Activated CD4-positive, CD25-positive, alpha-beta regulatory T cell treated with anti-CD3 and anti-CD28 coated beads, Interleukin-2, amount 50 U/mL, for 72 hours (primary cell): ENCODE measurements around the gene TMEM229B.
"Not testable (repeated sequence)": the region's sequence is repeated elsewhere in the genome, so short reads cannot be mapped to it uniquely, and the experiment has no call there.

Source experiments
- DNase-seq: peaks from one replicate; pipeline ENCODE4 v3.0.0; 2021

TMEM229B gene

GRCh38 chr14:67483579-67484285, 4.8 kb downstream of the TMEM229B start:
- no peak for DNase-seq

DNA sequence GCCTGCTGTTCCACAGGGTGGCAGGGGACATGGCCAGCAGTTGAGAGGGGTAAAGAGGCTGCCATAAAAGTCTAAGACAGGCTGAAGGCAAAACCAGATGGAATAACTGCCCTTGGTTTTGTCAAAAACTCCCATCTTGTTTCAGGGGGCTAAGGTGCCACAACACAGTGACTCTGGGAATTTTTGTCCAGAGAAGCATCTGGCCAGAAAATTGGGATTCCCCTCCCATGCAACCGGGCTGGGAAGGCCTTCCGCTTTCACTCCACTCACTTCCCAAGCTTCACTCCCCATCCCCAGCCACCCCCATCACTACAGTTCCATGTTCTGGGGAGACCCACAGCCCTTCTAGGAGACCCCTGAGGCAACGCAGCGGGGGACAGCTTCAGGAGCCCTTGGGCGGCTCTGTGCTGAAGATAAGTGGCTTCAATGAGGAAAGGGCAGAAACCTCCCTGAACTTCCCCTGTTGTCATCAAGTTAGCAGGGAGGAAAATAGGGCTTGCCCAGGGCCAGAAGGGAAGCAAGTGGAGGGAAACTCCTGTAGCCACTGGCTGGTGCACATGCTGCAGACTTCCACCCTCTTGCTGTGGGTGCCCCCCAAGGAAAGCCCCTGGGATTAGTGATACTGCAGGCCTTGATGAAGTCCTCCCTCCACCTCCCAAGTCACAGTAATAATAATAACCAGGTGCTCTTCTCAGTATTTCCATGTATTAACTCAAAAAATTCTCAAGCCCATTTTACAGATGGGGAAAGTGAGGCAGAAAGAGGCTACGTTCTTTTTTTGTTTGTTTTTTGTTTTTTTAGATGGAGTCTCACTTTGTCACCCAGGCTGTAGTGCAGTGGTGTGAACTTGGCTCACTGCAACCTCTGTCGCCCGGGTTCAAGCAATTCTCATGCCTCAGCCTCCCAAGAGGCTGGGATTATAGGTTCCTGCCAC, 6.0 kb downstream of the TMEM229B start:
- DNase-seq = no peak

GRCh38 chr14:67480011-67480410, 8.5 kb downstream of the TMEM229B start:
- no peak for DNase-seq

- DNase-seq = no peak
These were observed 9.8 kb downstream of the TMEM229B start for GRCh38 chr14:67478800-67479084.

GRCh38 chr14:67477926-67478799, 10.4 kb downstream of the TMEM229B start:
- DNase-seq = no peak

- no peak for DNase-seq
These were observed 14.2 kb downstream of the TMEM229B start for GRCh38 chr14:67474366-67474765.

DNA sequence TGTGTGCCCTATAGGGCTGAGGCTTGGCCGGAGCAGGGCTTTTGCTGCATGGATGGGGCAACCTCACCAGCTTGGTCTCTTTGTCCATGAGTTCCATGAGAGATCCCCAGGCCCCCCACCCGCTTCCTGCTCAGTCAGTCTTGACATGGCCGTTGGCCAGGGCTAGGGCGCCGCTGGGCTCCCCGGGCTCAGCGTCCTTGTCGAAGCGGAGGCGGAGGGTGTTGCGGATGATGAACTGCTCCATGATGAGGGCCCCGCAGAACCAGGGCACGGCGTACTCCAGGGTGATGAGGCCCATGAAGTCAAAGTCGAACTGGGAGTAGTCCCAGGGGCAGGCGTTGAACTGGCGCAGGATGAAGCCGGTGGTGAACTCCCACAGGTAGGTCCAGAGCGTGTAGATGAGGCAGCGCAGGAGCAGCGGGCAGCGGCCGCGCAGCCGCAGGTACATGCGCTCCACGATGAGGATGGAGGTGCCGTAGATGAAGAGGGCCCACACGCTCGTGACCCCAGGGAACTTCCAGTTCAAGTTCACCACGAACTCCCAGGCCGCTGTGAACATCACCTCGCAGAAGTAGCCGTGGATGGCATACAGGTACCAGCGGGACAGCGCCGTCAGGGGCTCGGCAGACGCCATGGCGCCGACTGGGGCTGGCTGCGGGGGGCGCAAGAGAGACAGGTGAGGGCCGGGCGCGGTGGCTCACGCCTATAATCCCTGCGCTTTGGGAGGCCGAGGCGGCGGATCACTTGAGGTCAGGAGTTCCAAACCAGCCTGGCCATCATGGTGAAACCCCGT, 15.0 kb downstream of the TMEM229B start:
- DNase-seq = no peak

DNA sequence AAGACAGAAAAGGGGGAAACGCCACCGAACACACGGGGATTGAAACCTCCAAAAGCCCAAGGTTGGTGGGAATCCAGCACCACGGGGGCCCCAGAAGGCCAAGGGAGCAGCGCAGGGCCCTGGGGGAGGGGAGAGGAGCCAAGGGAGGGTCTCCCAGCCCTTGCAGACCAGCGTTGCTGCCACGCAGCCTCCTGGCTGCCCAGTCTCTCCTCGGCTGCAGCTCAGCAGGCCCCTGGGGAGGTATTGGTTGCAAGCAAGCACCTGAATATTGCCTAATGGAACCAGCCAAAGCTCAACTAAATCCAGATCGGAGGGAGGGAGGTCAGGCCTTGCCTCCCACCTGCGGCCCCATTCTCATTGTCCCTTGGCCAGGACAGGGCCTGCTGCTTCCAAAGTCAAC, 15.8 kb downstream of the TMEM229B start:
- DNase-seq = no peak

DNA sequence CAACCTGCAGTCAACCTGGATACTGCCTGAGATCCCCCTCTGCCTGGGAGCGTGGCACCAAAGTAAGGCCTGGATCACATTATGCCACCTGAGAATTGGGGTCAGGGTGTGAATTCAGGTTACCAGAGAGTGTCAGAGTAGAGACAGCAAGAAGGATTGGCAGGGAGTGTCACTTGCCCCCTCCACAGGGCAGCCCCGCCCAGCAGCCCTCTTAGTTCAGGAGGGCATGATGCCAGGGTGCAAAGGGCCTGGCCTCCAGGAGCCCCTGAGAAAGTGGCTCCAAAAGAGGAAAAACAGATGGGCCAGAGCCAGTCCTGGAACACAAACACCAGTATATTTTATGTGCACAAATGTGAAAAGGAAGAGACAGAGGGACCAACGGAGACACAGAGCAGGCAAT, 18.6 kb downstream of the TMEM229B start:
- no peak for DNase-seq

DNA sequence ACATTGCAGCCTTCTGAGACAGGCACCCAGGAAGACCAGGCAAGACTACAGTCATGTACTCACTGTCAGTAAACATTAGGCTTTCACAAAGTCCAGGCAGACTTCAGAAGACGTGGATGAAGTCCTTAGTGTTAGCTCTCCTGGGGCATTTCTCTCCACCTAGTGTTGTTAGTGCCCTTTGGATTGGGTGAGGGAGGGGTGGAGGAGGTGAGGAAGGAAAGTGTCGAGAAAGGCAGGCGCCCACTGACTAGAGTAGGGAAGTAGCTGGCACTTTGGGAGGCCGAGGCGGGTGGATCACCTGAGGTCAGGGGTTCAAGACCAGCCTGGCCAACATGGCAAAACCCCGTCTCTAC, 20.2 kb downstream of the TMEM229B start:
- DNase-seq = no peak

DNA sequence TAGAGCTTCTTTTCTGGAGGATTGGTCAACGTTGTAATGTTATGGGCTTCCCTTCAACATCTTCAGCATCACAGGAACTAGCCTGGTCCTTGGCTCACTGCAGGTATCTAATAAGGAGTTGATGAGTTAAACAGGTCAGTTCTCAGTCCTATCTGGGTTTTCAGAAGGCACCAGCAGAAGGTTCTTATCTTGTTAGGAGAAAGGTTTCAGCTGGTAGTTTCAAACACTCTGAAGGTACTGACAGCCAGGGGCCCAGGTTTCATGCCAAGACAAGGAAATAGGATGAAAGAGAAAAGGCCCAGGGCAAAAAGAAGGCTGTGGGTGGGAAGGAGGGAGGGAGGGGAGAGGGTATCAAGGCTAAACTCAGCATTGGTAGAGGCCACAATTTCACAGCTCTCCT, 21.4 kb downstream of the TMEM229B start:
- DNase-seq = no peak

DNA sequence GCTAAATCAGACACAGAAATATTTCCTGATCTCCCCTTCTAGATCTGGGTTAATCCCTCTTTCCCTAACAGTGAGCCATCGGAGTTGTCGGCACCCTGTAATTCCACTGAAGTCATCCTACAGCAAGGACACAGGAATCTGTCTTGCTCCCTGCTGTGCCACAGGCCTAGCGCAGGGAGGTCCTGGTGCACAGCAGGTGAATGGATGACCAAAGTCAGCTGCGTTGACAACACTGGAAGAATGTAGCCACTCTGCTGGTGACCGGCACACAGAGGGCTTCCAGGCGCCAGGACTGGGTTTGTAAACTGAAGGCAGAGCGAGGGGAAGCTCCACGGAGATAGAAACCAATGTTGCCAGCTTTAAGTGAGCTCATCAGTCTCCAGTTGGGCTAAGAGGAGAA, 23.6 kb downstream of the TMEM229B start:
- DNase-seq = no peak

DNA sequence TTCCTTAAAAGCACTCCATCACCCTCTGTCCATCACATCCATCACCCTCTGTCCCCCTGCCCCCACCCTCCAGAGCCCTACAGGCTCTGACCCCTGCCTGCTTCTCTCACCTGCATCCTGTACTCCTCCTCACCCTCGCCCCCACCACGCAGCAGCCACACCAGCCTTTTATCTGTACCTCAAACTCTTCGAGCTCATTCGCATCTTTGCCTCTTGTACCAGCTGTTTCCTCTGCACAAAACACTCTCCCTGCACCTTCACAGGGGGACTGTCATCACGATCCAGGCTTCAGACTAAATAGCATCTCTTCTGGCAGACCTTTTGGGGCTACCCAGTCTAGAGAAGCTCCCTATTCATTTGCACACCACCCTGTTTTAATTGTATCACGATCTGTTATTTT, 24.1 kb downstream of the TMEM229B start:
- no peak for DNase-seq

GRCh38 chr14:67463900-67464299, 24.6 kb downstream of the TMEM229B start:
- DNase-seq = no peak

DNA sequence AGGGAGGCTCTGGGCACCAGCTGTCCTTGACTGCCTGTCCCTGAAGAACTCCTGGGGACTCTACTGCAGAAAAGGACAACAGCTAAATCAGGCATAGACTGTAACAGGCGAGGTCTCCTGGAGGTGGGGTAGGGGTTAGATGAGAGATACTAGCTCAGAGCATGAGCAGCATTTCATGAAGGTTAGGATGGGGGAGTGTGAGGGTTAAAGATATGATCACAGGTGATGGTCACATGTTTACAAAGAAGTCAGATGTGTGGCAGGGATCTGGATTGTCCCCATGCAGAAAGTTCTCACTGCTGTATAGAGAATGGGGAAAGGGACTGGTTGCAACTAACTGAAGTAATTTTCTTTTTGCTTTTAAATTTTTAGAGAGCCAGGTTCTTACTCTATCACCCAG, 26.5 kb downstream of the TMEM229B start:
- DNase-seq = no peak

- DNase-seq = no peak
These were observed 27.1 kb downstream of the TMEM229B start for GRCh38 chr14:67461341-67461985.

DNA sequence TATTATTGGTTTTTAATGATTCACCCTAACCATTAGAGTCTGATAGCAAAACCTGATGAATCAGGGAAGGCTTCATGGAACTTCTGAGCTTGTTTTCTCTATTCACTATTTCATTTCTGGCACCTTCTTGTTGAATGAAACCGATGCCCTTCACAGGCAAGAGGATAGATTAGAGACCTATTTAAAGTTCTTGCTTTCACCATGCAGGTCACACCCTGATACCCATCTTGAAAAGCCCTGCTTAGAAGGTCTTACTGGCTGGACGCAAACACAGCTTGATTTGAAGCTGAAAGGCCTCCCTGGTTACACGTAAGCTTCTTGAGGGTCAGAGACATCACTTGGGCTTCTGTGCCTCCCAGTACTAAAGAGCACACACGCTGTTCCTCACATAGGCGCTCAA, 29.2 kb downstream of the TMEM229B start:
- no peak for DNase-seq

GRCh38 chr14:67457782-67458181, 30.7 kb downstream of the TMEM229B start:
- DNase-seq = no peak

DNA sequence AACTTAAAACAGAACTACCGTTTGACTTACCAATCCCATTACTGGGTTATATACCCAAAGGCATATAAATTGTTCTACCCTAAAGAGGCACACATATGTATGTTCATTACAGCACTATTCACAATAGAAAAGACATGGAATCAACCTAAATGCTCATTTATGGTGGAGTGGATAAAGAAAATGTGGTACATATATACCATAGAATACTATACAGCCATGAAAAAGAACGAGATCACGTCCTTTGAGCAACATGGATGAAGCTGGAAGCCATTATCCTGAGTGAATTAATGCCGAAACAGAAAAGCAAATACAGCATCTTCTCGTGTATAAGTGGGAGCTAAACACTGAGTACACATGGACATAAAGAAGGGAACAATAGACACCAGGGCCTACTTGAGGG, 31.8 kb downstream of the TMEM229B start:
- DNase-seq = no peak

- DNase-seq = no peak
These were observed 34.8 kb downstream of the TMEM229B start for GRCh38 chr14:67453575-67454300.

DNA sequence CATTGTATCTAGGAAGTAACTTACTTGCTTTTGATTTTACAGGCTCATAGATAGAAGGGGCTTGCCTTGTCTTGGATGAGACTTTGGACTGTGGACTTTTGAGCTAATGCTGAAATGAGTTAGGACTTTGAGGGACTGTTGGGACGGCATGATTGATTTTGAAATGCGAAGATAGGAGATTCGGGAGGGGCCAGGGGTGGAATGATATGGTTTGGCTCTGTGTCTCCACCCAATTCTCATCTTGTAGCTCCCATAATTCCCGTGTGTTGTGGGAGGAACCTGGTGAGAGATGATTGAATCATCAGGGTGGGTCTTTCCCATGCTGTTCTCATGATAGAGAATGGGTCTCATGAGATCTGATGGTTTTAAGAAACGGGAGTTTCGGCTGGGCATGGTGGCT, 36.9 kb downstream of the TMEM229B start:
- not testable (repeated sequence) for DNase-seq

- no peak for DNase-seq
These were observed 39.4 kb downstream of the TMEM229B start for GRCh38 chr14:67449096-67449495.
